DND-41 (cell line): Measurements from ENCODE around the gene PPIP5K2.

Experiments
- ATAC-seq: fragments of 200-7000 bp; cut with Tn5 transposase; 3 replicates; pipeline ENCODE4 v1.9.1; 2021; ENCODE audit warnings: low read depth; ENCODE audit not compliant: insufficient read depth
- DNase-seq: peaks from one replicate; pipeline ENCODE4 v3.0.0-alpha.2; 2020
- H2AFZ ChIP-seq: 2 replicates; pipeline ENCODE4 v1.6.0; 2012; ENCODE audit warnings: low read depth, low read length
- H3K27ac ChIP-seq: 2 replicates; pipeline ENCODE4 v1.5.1; 2012; ENCODE audit warnings: low read length, inconsistent platforms
- H3K27me3 ChIP-seq: fragments of 200-600 bp; sonication (generic); 2 replicates; pipeline ENCODE4 v1.6.0; 2012; ENCODE audit warnings: low read length, mild to moderate bottlenecking, inconsistent platforms; ENCODE audit not compliant: insufficient read depth, poor library complexity
- H3K36me3 ChIP-seq: 2 replicates; pipeline ENCODE4 v1.5.1; 2012; ENCODE audit warnings: low read length, inconsistent platforms; ENCODE audit not compliant: insufficient read depth
- H3K4me1 ChIP-seq: 2 replicates; pipeline ENCODE4 v1.5.1; 2012; ENCODE audit warnings: mild to moderate bottlenecking, low read length; ENCODE audit not compliant: insufficient read depth
- H3K4me2 ChIP-seq: 2 replicates; pipeline ENCODE4 v1.6.0; 2012; ENCODE audit warnings: mild to moderate bottlenecking, moderate library complexity, low read length, inconsistent platforms; ENCODE audit not compliant: insufficient read depth
- H3K4me3 ChIP-seq, 2 experiments: fragments of 200-600 bp in 1 of 2; shearing (Covaris generic) in 1 of 2; 2 replicates each; pipeline ENCODE4 v1.5.1; 2012 to 2016; ENCODE audit warnings: inconsistent platforms in 2 of 2, low read length in 2 of 2, mild to moderate bottlenecking in 2 of 2, low read depth in 1 of 2, moderate library complexity in 1 of 2
- H3K79me2 ChIP-seq: 2 replicates; pipeline ENCODE4 v1.6.0; 2012; ENCODE audit warnings: low read length, inconsistent platforms; ENCODE audit not compliant: insufficient read depth
- H3K9ac ChIP-seq: 2 replicates; pipeline ENCODE4 v1.6.0; 2012; ENCODE audit warnings: low read depth, mild to moderate bottlenecking, inconsistent platforms, low read length, moderate library complexity
- H3K9me3 ChIP-seq: 2 replicates; pipeline ENCODE4 v1.5.1; 2012; ENCODE audit warnings: low read length, moderate library complexity, mild to moderate bottlenecking, inconsistent platforms; ENCODE audit not compliant: insufficient read depth, severe bottlenecking
- H4K20me1 ChIP-seq: 2 replicates; pipeline ENCODE4 v1.6.0; 2012; ENCODE audit warnings: low read length; ENCODE audit not compliant: insufficient read depth
- EZH2 ChIP-seq: IDR thresholded peaks from 3 replicates; pipeline ENCODE4 v1.6.1; 2012; ENCODE audit warnings: borderline replicate concordance, low read depth, mild to moderate bottlenecking, moderate library complexity, low read length, inconsistent platforms; ENCODE audit not compliant: severe bottlenecking
- TF ChIP-seq, protein P1 (sequence below): IDR thresholded peaks from 2 replicates; pipeline ENCODE4 v1.5.1; 2012; ENCODE audit warnings: borderline replicate concordance, low read length, moderate library complexity, mild to moderate bottlenecking; ENCODE audit not compliant: poor library complexity, severe bottlenecking; ENCODE audit errors: extremely low read depth

PPIP5K2 gene

DNA sequence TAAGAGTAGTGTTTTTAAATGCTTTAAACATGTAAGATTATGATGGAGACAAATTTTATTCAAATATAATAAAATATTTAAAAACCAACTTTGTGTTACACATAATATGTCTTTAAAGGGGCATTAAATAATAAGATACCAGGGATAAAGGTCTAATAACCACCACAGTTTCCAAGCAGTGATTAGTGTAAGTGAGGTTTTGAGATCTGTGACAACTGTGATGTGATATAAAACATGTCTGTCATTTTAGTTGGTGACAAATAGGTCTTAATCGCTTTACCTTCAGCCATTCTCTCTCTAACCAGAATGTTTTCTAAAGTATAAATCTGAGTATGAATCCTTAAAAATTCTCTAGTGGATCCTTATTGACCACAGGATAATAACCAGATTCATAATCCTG lies 28.1 kb downstream of the PPIP5K2 start:
- Histone ChIP-seq H4K20me1 (no peaks in the 10 kb centered on the region), H3K79me2 (no peaks in the 10 kb centered on the region), H3K9ac (no peak overlapping the region), H3K4me3 (no peak overlapping the region), H3K4me1 (no peaks in the 10 kb centered on the region), H3K36me3 (peaks cover 26% of the 10 kb centered on the region), H3K27me3 (no peaks in the 10 kb centered on the region), H3K4me2 (no peak overlapping the region), H2AFZ (no peak overlapping the region), H3K27ac (no peak overlapping the region), H3K9me3 (no peaks in the 10 kb centered on the region)
- TF ChIP-seq, protein P1, sequence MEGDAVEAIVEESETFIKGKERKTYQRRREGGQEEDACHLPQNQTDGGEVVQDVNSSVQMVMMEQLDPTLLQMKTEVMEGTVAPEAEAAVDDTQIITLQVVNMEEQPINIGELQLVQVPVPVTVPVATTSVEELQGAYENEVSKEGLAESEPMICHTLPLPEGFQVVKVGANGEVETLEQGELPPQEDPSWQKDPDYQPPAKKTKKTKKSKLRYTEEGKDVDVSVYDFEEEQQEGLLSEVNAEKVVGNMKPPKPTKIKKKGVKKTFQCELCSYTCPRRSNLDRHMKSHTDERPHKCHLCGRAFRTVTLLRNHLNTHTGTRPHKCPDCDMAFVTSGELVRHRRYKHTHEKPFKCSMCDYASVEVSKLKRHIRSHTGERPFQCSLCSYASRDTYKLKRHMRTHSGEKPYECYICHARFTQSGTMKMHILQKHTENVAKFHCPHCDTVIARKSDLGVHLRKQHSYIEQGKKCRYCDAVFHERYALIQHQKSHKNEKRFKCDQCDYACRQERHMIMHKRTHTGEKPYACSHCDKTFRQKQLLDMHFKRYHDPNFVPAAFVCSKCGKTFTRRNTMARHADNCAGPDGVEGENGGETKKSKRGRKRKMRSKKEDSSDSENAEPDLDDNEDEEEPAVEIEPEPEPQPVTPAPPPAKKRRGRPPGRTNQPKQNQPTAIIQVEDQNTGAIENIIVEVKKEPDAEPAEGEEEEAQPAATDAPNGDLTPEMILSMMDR, result no peak
- TF ChIP-seq EZH2, result no peak
- DNase-seq (no peak), ATAC-seq (no peak)

DNA sequence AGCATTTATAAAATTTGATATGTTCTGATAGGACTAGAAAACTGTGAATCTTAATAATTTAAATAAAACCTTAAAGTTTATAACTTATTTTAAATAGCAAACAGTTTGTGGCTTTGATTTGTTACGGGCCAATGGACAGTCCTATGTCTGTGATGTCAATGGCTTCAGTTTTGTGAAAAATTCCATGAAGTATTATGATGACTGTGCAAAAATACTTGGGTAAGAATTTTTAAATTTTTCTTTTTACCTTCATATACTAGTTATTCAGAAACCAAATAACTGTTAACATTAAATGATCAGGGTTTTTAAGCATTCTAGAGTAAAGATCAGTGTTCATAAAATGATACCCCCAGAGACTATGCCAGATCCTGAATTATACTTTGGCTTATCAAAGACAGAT lies 31.1 kb downstream of the PPIP5K2 start:
- Histone ChIP-seq H2AFZ (no peak overlapping the region), H3K27ac (no peak overlapping the region)
- ATAC-seq, result no peak

GRCh38 chr5:103166706-103167105 lies 46.6 kb downstream of the PPIP5K2 start:
- Histone ChIP-seq H2AFZ (no peak overlapping the region), H3K4me3 (no peak overlapping the region), H3K79me2 (no peaks in the 10 kb centered on the region), H3K27ac (no peak overlapping the region), H3K9ac (no peak overlapping the region), H3K27me3 (no peaks in the 10 kb centered on the region), H3K9me3 (no peaks in the 10 kb centered on the region), H3K4me1 (no peaks in the 10 kb centered on the region), H4K20me1 (no peaks in the 10 kb centered on the region), H3K4me2 (no peak overlapping the region), H3K36me3 (peaks cover 28% of the 10 kb centered on the region)
- DNase-seq (no peak), ATAC-seq (no peak)
- no peak for TF ChIP-seq EZH2
- TF ChIP-seq, protein P1, result no peak

More for the DNA sequence above, 31.1 kb downstream of the PPIP5K2 start:
- no peak overlapping the region for H3K4me2 ChIP-seq
- no peaks in the 10 kb centered on the region for H3K9me3 ChIP-seq
- no peaks in the 10 kb centered on the region for H3K4me1 ChIP-seq
- DNase-seq, result no peak
- no peaks in the 10 kb centered on the region for H3K79me2 ChIP-seq
- no peaks in the 10 kb centered on the region for H3K27me3 ChIP-seq
- TF ChIP-seq, protein P1, result no peak
- no peak for TF ChIP-seq EZH2
- no peak overlapping the region for H3K4me3 ChIP-seq
- no peak overlapping the region for H3K9ac ChIP-seq
- H4K20me1 ChIP-seq, result no peaks in the 10 kb centered on the region
- H3K36me3 ChIP-seq, result peaks cover 41% of the 10 kb centered on the region

DNA sequence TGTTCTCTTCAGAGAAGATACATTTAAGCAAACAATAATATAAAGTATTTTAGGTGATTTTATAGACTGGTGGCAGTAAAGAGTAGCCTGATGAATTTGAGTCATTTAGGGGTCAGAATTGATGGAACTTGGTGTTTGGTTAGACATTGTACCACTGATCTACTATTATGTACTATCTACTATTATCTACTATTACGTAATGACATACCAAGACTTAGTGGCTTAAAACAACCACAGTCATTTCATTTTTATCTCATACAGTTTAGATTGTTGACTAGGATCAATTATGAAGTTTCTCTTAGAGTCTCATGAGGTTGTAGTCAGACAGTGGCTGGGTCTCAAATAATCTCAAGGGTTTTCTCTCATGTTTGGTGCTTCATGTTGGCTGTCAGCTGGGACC lies 54.0 kb downstream of the PPIP5K2 start:
- no peak for ATAC-seq
- no peak overlapping the region for H3K4me3 ChIP-seq
- no peak overlapping the region for H3K9ac ChIP-seq
- no peak overlapping the region for H3K4me2 ChIP-seq
- no peaks in the 10 kb centered on the region for H3K4me1 ChIP-seq
- TF ChIP-seq, protein P1, result no peak
- no peak for TF ChIP-seq EZH2
- no peaks in the 10 kb centered on the region for H3K27me3 ChIP-seq
- H3K9me3 ChIP-seq, result no peaks in the 10 kb centered on the region
- H3K36me3 ChIP-seq, result peaks cover 26% of the 10 kb centered on the region
- DNase-seq, result no peak
- H3K27ac ChIP-seq, result no peak overlapping the region
- H4K20me1 ChIP-seq, result no peaks in the 10 kb centered on the region
- no peaks in the 10 kb centered on the region for H3K79me2 ChIP-seq
- no peak overlapping the region for H2AFZ ChIP-seq
